ENCODE data around the gene FBRSL1.

The FBRSL1 gene

GRCh38 chr12:132444283-132444682, 45.7 kb upstream of the FBRSL1 start:
- Histone ChIP-seq H3K9ac (no peak overlapping the region), H3K27ac (no peak overlapping the region), H2AFZ (ENCODE audit: low read depth) (no peak overlapping the region), H3K4me2 (no peak overlapping the region), H4K20me1 (ENCODE audit: insufficient read depth) (no peaks in the 10 kb centered on the region), H3K36me3 (ENCODE audit: insufficient read depth) (no peaks in the 10 kb centered on the region), H3K79me2 (ENCODE audit: insufficient read depth, low read depth) (no peaks in the 10 kb centered on the region), H3K4me1 (ENCODE audit: low read depth, poor library complexity, severe bottlenecking) (no peaks in the 10 kb centered on the region), H3K4me3 (IDR thresholded peaks at IDR 0.05; ENCODE audit: insufficient read depth, low read depth, low read length) (no peak overlapping the region), H3K27me3 (ENCODE audit: insufficient read depth, low read depth) (peaks cover 2% of the 10 kb centered on the region; the same call in 1 of the 2 replicates)
- no peak for TF ChIP-seq CTCF (conservative IDR thresholded peaks at IDR 0.05; ENCODE audit: low read depth, low read length)

- H3K79me2 ChIP-seq (ENCODE audit: insufficient read depth, low read depth): no peaks in the 10 kb centered on the region
- H3K27ac ChIP-seq: no peak overlapping the region
- no peaks in the 10 kb centered on the region for H4K20me1 ChIP-seq (ENCODE audit: insufficient read depth)
- H3K9ac ChIP-seq: no peak overlapping the region
- H3K27me3 ChIP-seq (ENCODE audit: insufficient read depth, low read depth): peaks cover 2% of the 10 kb centered on the region; the same call in 1 of the 2 replicates
- H3K4me3 ChIP-seq (IDR thresholded peaks at IDR 0.05; ENCODE audit: insufficient read depth, low read depth, low read length): no peak overlapping the region
- no peaks in the 10 kb centered on the region for H3K4me1 ChIP-seq (ENCODE audit: low read depth, poor library complexity, severe bottlenecking)
- no peaks in the 10 kb centered on the region for H3K36me3 ChIP-seq (ENCODE audit: insufficient read depth)
- no peak for TF ChIP-seq CTCF (conservative IDR thresholded peaks at IDR 0.05; ENCODE audit: low read depth, low read length)
- H3K4me2 ChIP-seq: no peak overlapping the region
- H2AFZ ChIP-seq (ENCODE audit: low read depth): no peak overlapping the region
Observed at GRCh38 chr12:132444957-132445883, 44.7 kb upstream of the FBRSL1 start.

- H2AFZ ChIP-seq (ENCODE audit: low read depth): no peak overlapping the region
- H3K4me2 ChIP-seq: no peak overlapping the region
- H3K27ac ChIP-seq: no peak overlapping the region
- H3K4me1 ChIP-seq (ENCODE audit: low read depth, poor library complexity, severe bottlenecking): no peaks in the 10 kb centered on the region
- no peak overlapping the region for H3K4me3 ChIP-seq (IDR thresholded peaks at IDR 0.05; ENCODE audit: insufficient read depth, low read depth, low read length)
- H3K27me3 ChIP-seq (ENCODE audit: insufficient read depth, low read depth): peaks cover 2% of the 10 kb centered on the region; the same call in 1 of the 2 replicates
- no peak for TF ChIP-seq CTCF (conservative IDR thresholded peaks at IDR 0.05; ENCODE audit: low read depth, low read length)
- no peaks in the 10 kb centered on the region for H4K20me1 ChIP-seq (ENCODE audit: insufficient read depth)
- no peaks in the 10 kb centered on the region for H3K79me2 ChIP-seq (ENCODE audit: insufficient read depth, low read depth)
- no peaks in the 10 kb centered on the region for H3K36me3 ChIP-seq (ENCODE audit: insufficient read depth)
- H3K9ac ChIP-seq: no peak overlapping the region
Observed at GRCh38 chr12:132445884-132446632, 43.9 kb upstream of the FBRSL1 start.

DNA sequence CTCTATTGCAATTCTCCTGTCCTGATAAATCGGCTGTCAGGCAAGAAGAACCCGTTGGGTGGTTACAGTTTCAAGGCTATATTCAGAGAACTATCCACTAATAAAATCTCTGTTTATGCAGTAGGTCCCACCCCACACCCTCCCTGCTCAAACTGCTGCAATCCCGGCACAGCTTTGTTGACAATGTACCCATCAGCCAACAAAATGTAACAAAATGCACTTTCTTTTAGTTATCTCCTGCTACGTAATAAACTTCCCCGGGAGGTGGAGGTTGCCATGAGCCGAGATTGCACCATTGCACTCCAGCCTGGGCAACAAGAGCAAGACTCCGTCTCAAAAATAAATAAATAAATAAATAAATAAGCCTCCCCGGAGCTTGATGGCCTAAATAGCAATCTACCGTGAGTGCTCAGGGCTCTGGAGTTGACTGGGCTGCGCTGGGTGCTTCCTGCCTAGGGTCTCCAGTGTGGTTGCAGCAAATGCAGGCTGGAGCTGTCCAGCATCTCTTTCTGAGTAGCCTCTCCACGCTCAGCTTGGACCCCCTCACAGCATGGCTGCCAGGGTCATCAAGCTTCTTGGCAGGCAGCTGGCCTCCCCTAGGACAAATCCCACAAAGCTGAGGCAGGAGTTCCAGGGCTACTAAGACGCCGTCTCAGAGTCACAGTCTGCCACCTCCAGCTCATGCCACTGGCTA, 43.2 kb upstream of the FBRSL1 start:
- no peak overlapping the region for H3K4me3 ChIP-seq (IDR thresholded peaks at IDR 0.05; ENCODE audit: insufficient read depth, low read depth, low read length)
- H3K9ac ChIP-seq: no peak overlapping the region
- no peak overlapping the region for H3K4me2 ChIP-seq
- no peaks in the 10 kb centered on the region for H4K20me1 ChIP-seq (ENCODE audit: insufficient read depth)
- no peaks in the 10 kb centered on the region for H3K36me3 ChIP-seq (ENCODE audit: insufficient read depth)
- no peak for TF ChIP-seq CTCF (conservative IDR thresholded peaks at IDR 0.05; ENCODE audit: low read depth, low read length)
- H2AFZ ChIP-seq (ENCODE audit: low read depth): no peak overlapping the region
- no peak overlapping the region for H3K27ac ChIP-seq
- no peaks in the 10 kb centered on the region for H3K79me2 ChIP-seq (ENCODE audit: insufficient read depth, low read depth)
- H3K4me1 ChIP-seq (ENCODE audit: low read depth, poor library complexity, severe bottlenecking): no peaks in the 10 kb centered on the region
- H3K27me3 ChIP-seq (ENCODE audit: insufficient read depth, low read depth): peaks cover 2% of the 10 kb centered on the region; the same call in 1 of the 2 replicates

Data from KMS-11 (cell line).